Omental fat pad (tissue), 4 donors: ENCODE data around the gene TESMIN. TPM values are rescaled to one million over a fixed set of nuclear protein-coding genes. Genes with fewer than 3 reads are reported as not detected.

ENCODE experiments used
- ATAC-seq: fragments of 150-250 bp; one replicate; pipeline ENCODE4 v1.9.1; 2016; ENCODE audit warnings: mild to moderate bottlenecking, moderate library complexity; ENCODE audit not compliant: low FRiP score
- DNase-seq: peaks from one replicate; pipeline ENCODE4 v3.0.0-alpha.2; 2019; ENCODE audit warnings: low spot score
- total RNA-seq, 4 donors: library from RNA; depleted of rRNA; stranded (reverse); fragments of >200 nt; gene quantifications; one replicate each; pipeline ENCODE4 v1.1.0, GENCODE V29; 2016
- TF ChIP-seq, protein P1 (sequence below), 3 donors: fragments of 450-650 bp; IDR thresholded peaks; one replicate each; pipeline ENCODE4 v1.5.1; 2016 to 2017; ENCODE audit warnings: antibody characterized with exemption in 3 of 3, mild to moderate bottlenecking in 3 of 3, moderate library complexity in 2 of 3

TESMIN gene
- total RNA-seq, 4 donors from 2014 or later = 0.36 to 2.2 (median 0.47) TPM

DNA sequence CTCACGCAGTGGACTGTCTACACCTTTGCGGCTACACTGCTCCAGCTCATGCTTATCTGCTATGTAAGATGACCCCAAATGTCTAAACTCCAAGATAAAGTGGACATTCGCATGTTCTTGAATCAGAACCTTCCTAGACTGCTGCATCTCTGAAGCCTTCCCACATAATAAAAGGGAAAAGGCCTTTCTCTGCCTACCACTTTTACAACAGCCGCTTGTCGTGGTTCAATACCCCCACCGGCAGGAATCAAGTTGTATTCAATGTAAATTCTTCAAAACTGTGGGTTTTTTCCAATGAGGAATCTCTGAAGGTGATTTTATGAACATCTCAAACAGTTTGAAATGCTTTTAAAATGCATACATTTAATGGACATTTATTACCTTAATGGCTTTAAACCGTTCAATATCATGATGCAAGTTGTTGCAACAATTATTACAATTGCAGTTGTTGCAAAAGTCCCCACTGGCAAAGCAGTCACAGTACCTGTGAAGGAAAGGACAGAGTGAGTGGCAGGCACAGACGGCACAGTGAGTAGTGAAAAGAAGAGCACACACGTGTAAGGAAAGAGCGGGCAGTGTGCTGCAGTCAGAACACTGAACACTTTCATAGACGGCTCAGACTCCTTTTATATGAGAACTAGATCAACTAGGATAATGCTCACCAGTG, 35.7 kb downstream of the TESMIN start:
- ATAC-seq = no peak
- no peak for DNase-seq
- TF ChIP-seq, protein P1, sequence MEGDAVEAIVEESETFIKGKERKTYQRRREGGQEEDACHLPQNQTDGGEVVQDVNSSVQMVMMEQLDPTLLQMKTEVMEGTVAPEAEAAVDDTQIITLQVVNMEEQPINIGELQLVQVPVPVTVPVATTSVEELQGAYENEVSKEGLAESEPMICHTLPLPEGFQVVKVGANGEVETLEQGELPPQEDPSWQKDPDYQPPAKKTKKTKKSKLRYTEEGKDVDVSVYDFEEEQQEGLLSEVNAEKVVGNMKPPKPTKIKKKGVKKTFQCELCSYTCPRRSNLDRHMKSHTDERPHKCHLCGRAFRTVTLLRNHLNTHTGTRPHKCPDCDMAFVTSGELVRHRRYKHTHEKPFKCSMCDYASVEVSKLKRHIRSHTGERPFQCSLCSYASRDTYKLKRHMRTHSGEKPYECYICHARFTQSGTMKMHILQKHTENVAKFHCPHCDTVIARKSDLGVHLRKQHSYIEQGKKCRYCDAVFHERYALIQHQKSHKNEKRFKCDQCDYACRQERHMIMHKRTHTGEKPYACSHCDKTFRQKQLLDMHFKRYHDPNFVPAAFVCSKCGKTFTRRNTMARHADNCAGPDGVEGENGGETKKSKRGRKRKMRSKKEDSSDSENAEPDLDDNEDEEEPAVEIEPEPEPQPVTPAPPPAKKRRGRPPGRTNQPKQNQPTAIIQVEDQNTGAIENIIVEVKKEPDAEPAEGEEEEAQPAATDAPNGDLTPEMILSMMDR (IDR thresholded peaks at IDR 0.05) = no peak

DNA sequence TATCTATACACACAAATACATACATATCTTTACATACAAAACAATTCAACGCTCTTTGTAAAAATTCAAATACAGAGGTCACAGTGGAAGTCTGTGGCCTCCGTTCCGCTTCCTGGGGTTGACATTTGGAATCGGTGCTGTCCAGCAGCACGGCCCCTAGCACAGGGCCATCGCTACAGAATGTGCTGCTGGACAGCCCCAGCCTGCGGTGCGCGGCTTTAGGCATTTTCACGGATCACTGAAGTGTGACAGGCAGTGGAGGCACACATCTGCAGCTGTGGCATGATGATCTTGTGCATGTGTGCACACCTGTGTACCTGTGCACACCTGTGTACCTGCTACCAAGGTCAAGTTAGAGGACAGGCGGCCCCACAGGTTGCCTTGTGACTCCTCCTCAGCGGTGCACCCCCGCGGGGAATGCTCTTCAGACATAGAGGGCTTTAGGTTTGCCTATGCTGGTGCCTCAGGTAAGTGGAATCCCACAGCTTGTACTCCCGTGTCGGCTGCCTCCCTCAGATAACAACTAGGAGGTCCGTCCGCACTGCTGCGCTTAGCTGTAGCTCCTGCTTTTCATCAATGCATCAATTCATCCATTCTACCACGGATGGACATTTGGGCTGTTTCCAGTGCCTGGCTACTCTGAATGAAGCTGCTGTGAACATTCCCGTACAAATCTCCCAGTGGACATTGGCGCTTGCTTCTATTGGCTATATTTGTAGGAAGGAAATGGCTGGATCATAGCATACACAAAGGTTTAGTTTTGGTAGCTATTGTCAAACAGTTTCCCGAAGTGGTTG, 37.1 kb downstream of the TESMIN start:
- ATAC-seq = no peak
- TF ChIP-seq, protein P1 (IDR thresholded peaks at IDR 0.05) = no peak

DNA sequence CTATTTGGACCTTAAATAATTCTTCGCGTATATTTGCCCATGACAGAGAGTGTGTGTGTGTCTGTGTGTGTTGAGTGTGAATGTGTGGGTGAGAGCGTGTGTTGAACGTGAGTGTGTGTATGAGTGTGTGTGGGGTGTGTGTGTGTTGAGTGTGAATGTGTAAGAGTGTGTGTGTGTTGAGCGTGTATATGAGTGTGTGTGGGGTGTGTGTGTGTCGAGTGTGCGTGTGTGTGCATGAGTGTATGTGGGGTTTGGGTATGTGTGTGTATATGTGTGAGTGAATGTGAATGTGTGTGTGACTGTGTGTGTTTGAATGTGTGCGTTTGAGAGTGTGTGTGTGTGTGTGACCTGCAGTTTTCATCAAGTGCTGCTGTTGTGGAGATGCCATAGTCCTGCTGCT, 40.2 kb downstream of the TESMIN start:
- DNase-seq (no peak), ATAC-seq (no peak)
- TF ChIP-seq, protein P1 (IDR thresholded peaks at IDR 0.05) = no peak

More for the DNA sequence above, 37.1 kb downstream of the TESMIN start:
- DNase-seq = no peak

DNA sequence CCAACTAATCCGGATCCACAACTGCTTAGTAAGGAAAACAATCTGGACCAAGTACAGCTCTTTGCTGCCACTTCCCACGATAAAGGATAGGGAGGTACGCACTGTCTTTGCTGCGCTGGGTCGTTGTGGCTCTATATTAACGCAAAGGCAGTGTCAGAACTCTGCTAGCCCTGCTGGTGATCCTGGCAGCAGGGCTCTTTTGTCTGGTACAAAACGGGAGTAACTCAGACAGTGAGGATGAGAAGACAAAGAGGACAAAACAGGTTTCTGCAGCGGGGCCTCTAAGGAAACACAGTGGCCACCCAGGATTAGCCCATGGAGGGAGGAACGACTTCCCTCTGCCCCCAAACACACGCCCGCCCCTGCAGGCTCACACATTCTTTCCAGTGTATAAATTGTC, 40.9 kb downstream of the TESMIN start:
- TF ChIP-seq, protein P1 (IDR thresholded peaks at IDR 0.05) = no peak

DNA sequence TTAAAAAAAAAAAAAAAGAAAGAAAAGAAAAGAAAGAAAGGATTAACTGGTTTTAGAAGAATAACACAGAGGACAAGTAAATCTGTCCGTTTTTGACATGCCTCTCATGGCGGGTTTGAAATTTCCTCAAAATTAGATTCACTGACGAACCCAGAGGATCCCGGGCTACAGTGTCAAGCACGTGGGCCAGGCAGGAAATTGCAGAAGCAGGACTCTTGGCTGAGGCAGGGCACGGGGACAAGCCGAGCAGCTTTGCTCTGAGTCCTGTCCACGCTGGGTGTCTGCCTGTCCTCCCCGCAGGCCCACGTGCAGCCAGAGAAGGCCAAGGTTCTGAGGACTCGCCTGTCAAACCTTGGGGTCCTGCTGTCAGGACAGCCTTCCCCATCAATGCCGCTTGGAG, 42.3 kb downstream of the TESMIN start:
- DNase-seq (no peak), ATAC-seq (no peak)
- TF ChIP-seq, protein P1 (IDR thresholded peaks at IDR 0.05) = no peak

More for the DNA sequence above, 40.9 kb downstream of the TESMIN start:
- no peak for ATAC-seq
- no peak for DNase-seq

DNA sequence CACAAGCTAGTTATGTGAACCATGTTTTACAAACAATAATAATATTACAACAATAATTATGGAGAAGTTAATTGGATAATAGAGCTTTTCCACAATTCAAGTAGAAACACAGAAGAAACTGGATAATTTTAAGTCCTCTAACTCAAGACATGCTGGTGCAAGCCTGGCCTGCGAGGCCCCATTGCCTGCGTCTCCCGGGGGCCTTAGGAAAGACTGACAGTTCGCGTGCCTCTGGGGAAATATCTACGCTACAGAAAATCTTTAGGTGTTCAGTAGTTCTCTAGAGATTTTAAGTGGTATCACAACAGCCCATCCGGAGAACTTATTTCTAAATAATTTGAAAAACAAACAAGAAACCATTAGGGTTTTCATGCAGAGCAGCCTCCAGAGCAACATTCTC, 43.8 kb downstream of the TESMIN start:
- TF ChIP-seq, protein P1 (IDR thresholded peaks at IDR 0.05) = no peak
- DNase-seq (no peak), ATAC-seq (no peak)
